Smooth muscle cell (in vitro differentiated cells): Measurements from ENCODE around the gene FNDC3A. TPM values are rescaled to one million over a fixed set of nuclear protein-coding genes. Genes with fewer than 3 reads are reported as not detected.

ENCODE experiments used
- DNase-seq: peaks from one replicate; lab custom pipeline; 2025; ENCODE audit not compliant: unreplicated experiment; lab: John Stamatoyannopoulos, UW
- H2AFZ ChIP-seq: fragments of 200-600 bp; sonication (generic); 2 replicates; pipeline ENCODE4 v1.6.0; 2016; ENCODE audit warnings: antibody characterized with exemption, low read depth, mild to moderate bottlenecking
- H3F3A ChIP-seq: fragments of 200-600 bp; sonication (generic); 2 replicates; pipeline ENCODE4 v1.6.0; 2017; ENCODE audit warnings: antibody characterized with exemption, low read depth
- H3K27ac ChIP-seq: fragments of 200-600 bp; sonication (generic); 2 replicates; pipeline ENCODE4 v1.5.1; 2016; ENCODE audit warnings: low read depth, mild to moderate bottlenecking
- H3K27me3 ChIP-seq: fragments of 200-600 bp; sonication (generic); 2 replicates; pipeline ENCODE4 v1.6.1; 2016; ENCODE audit warnings: low read depth, mild to moderate bottlenecking
- H3K36me3 ChIP-seq: fragments of 200-600 bp; sonication (generic); 2 replicates; pipeline ENCODE4 v1.5.1; 2016; ENCODE audit warnings: low read depth
- H3K4me1 ChIP-seq: fragments of 200-600 bp; sonication (generic); 2 replicates; pipeline ENCODE4 v1.5.1; 2016; ENCODE audit warnings: low read depth
- H3K4me2 ChIP-seq: fragments of 200-600 bp; sonication (generic); 2 replicates; pipeline ENCODE4 v1.6.0; 2016; ENCODE audit warnings: mild to moderate bottlenecking
- H3K4me3 ChIP-seq: fragments of 200-600 bp; sonication (generic); 2 replicates; pipeline ENCODE4 v1.5.1; 2016; ENCODE audit warnings: mild to moderate bottlenecking
- H3K79me2 ChIP-seq: fragments of 200-600 bp; sonication (generic); 2 replicates; pipeline ENCODE4 v1.6.0; 2016; ENCODE audit warnings: low read depth, mild to moderate bottlenecking
- H3K9ac ChIP-seq: fragments of 200-600 bp; sonication (generic); 2 replicates; pipeline ENCODE4 v1.6.0; 2016; ENCODE audit warnings: low read depth
- H3K9me3 ChIP-seq: fragments of 200-600 bp; sonication (generic); replicated peaks from 2 replicates; pipeline ENCODE4 v1.5.1; 2016; ENCODE audit warnings: low read depth
- H4K20me1 ChIP-seq: fragments of 200-600 bp; sonication (generic); 2 replicates; pipeline ENCODE4 v1.6.0; 2016; ENCODE audit warnings: low read depth
- WGBS: methylation state at CpG from one replicate; pipeline ENCODE4 v1.1.7; 2016; ENCODE audit warnings: low lambda C conversion rate; 5-methylcytosine and 5-hydroxymethylcytosine counted together
- polyA plus RNA-seq: library from polyadenylated mRNA; unstranded; fragments of >200 nt; fragmentation: Nextera tagmentation; extraction: Ambion mirVana; gene quantifications from 2 replicates; pipeline ENCODE4 v1.2.1, GENCODE V29; 2016
- total RNA-seq: library from RNA; depleted of rRNA; stranded (reverse); fragments of >200 nt; gene quantifications from 2 replicates; pipeline ENCODE4 v1.2.3, GENCODE V29; 2014
- TF ChIP-seq, protein P1 (sequence below): fragments of 200-600 bp; sonication (generic); IDR thresholded peaks from 2 replicates; pipeline ENCODE4 v1.5.1; 2017; ENCODE audit warnings: borderline replicate concordance, mild to moderate bottlenecking, antibody characterized with exemption; ENCODE audit not compliant: insufficient read depth, poor library complexity, severe bottlenecking

FNDC3A gene
- total and polyA plus RNA-seq, 2 experiments from 2014 or later: 22.0 to 104 TPM

DNA sequence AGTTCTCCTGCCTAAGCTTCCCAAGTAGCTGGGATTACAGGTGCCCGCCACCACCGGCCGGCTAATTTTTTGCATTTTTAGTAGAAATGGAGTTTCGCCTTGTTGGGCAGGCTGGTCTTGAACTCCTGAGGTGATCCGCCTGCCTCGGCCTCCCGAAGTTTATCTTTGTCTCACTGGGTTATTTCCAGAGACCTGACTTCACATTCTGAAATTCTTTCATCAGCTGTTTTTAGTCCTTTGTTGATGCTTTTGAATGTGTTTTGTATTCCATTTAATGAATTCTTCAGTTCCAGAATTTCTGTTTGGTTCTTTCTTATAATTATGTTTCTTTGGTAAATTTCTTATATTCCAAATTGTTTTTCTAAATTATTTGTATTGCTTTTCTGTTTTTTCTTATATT, 189.0 kb downstream of the FNDC3A start:
- H3K4me3 ChIP-seq: no peak overlapping the region
- no peak overlapping the region for H3K4me2 ChIP-seq
- WGBS: 98% methylated on average over 7 of the region's 7 CpGs
- H4K20me1 ChIP-seq: peaks cover 11% of the 10 kb centered on the region
- no peak overlapping the region for H2AFZ ChIP-seq
- no peaks in the 10 kb centered on the region for H3K27me3 ChIP-seq
- H3K36me3 ChIP-seq: peaks cover 23% of the 10 kb centered on the region
- H3K9me3 ChIP-seq: peaks cover 7% of the 10 kb centered on the region
- no peaks in the 10 kb centered on the region for H3F3A ChIP-seq
- no peak overlapping the region for H3K9ac ChIP-seq
- no peaks in the 10 kb centered on the region for H3K4me1 ChIP-seq
- no peak overlapping the region for H3K27ac ChIP-seq
- TF ChIP-seq, protein P1, sequence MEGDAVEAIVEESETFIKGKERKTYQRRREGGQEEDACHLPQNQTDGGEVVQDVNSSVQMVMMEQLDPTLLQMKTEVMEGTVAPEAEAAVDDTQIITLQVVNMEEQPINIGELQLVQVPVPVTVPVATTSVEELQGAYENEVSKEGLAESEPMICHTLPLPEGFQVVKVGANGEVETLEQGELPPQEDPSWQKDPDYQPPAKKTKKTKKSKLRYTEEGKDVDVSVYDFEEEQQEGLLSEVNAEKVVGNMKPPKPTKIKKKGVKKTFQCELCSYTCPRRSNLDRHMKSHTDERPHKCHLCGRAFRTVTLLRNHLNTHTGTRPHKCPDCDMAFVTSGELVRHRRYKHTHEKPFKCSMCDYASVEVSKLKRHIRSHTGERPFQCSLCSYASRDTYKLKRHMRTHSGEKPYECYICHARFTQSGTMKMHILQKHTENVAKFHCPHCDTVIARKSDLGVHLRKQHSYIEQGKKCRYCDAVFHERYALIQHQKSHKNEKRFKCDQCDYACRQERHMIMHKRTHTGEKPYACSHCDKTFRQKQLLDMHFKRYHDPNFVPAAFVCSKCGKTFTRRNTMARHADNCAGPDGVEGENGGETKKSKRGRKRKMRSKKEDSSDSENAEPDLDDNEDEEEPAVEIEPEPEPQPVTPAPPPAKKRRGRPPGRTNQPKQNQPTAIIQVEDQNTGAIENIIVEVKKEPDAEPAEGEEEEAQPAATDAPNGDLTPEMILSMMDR: no peak
- H3K79me2 ChIP-seq: peaks cover 17% of the 10 kb centered on the region
- no peak for DNase-seq

DNA sequence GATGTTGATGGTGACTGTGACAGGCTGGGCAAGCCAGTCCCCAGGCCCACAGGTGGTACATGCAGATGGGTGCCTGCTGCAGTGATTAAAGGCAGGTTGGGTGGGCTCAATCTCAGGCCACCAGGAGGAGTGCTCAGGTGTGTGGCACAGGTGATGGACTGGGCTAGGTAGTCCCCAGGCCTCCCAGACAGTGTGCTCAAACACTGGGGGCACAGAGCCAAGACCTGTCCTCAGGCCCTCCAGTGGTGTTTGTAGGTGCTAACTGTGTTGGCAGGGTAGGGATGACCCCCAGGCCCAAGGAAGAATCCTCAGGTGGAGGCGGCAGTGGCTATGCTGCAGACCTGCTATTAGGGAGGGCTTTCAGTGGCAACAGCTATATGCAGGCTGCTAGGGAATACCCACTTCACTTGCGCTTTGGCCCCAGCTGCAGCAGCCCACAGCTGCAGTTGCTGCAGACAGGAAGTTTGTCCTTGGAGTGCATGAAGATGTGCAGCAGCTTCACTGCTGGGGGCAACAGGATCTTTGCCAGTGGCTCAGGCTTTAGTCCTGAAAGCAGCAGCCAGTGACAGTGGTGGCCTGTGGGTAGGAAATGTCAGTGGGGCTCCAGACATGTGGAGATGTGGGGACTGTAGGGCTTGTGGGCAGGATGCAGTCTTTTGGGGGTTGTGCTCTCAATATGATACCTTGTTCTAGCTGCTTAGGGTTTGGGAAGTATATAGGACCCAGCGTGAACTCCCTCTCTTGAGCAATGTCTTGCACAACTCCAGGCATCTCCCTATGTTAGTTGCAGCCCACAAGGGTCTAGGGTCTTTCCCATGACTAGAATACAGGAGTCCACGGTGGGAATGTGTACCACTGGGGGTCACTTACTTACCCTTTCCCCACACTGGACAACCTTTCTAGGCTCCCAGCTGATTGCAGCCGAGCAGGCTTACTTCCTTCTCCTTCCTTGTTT, 190.4 kb downstream of the FNDC3A start:
- TF ChIP-seq, protein P1: no peak

DNA sequence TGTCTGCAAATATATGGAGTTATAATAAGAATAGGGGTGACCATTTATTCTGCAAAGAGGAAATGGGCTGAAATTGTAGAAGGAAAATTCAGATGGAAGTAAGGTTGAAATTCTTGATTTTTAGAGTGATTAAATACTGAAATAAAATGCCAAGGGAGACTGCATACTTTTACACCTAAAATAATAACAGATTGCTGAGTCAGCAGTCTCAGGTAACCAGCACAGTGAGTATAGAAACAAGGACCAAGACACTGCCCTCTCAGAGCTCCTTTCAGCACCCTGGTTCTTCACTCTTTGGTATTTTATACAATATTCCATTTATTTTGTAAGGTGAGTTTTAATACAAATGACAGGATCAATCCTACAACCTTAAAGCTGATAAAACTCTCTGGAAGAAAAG, 195.6 kb downstream of the FNDC3A start:
- Histone ChIP-seq H3K9me3 (no peaks in the 10 kb centered on the region), H2AFZ (no peak overlapping the region), H3K27ac (no peak overlapping the region), H3K4me2 (no peak overlapping the region), H3K27me3 (no peaks in the 10 kb centered on the region), H3F3A (no peaks in the 10 kb centered on the region), H3K4me3 (no peak overlapping the region), H4K20me1 (no peaks in the 10 kb centered on the region), H3K36me3 (peaks cover 8% of the 10 kb centered on the region), H3K9ac (no peak overlapping the region), H3K4me1 (no peaks in the 10 kb centered on the region), H3K79me2 (no peaks in the 10 kb centered on the region)
- DNase-seq: no peak
- TF ChIP-seq, protein P1: no peak

More for the DNA sequence above, 190.4 kb downstream of the FNDC3A start:
- H3K9ac ChIP-seq: no peak overlapping the region
- no peak overlapping the region for H2AFZ ChIP-seq
- H3K9me3 ChIP-seq: peaks cover 7% of the 10 kb centered on the region
- no peak overlapping the region for H3K27ac ChIP-seq
- no peak overlapping the region for H3K4me3 ChIP-seq
- no peak for DNase-seq
- peaks cover 17% of the 10 kb centered on the region for H3K79me2 ChIP-seq
- H3K36me3 ChIP-seq: peaks cover 28% of the 10 kb centered on the region
- WGBS: 97% methylated on average over 5 of the region's 5 CpGs
- H3K27me3 ChIP-seq: no peaks in the 10 kb centered on the region
- peaks cover 11% of the 10 kb centered on the region for H4K20me1 ChIP-seq
- H3F3A ChIP-seq: no peaks in the 10 kb centered on the region
- no peak overlapping the region for H3K4me2 ChIP-seq
- no peaks in the 10 kb centered on the region for H3K4me1 ChIP-seq
